GM23338 (cell line): Measurements from ENCODE around the gene SRRD. TPM values are rescaled to one million over a fixed set of nuclear protein-coding genes. Genes with fewer than 3 reads are reported as not detected.
A peak's percentile ranks its signal among the peaks of the same experiment; 100 is the strongest.

ENCODE experiments used
- ATAC-seq: fragments of 200-7000 bp; cut with Tn5 transposase; 3 replicates; pipeline ENCODE4 v1.9.1; 2020
- DNase-seq: peaks from one replicate; pipeline ENCODE4 v3.0.0-alpha.2; 2015; ENCODE audit warnings: low spot score
- H2AFZ ChIP-seq: fragments of 200-600 bp; sonication (generic); 2 replicates; pipeline ENCODE4 v1.8.0; 2016; ENCODE audit warnings: antibody characterized with exemption, mild to moderate bottlenecking, moderate library complexity
- H3F3A ChIP-seq: fragments of 200-600 bp; sonication (generic); replicated peaks from 2 replicates; pipeline ENCODE4 v1.8.0; 2017; ENCODE audit warnings: antibody characterized with exemption, mixed run types, low read depth
- H3K27ac ChIP-seq: fragments of 200-600 bp; sonication (generic); 2 replicates; pipeline ENCODE4 v1.6.1; 2016; ENCODE audit warnings: low read depth
- H3K27me3 ChIP-seq: fragments of 200-600 bp; sonication (generic); 2 replicates; pipeline ENCODE4 v1.8.0; 2016; ENCODE audit warnings: mild to moderate bottlenecking, mixed run types, moderate library complexity; ENCODE audit not compliant: insufficient read depth
- H3K36me3 ChIP-seq: fragments of 200-600 bp; sonication (generic); 2 replicates; pipeline ENCODE4 v1.8.0; 2016; ENCODE audit warnings: mild to moderate bottlenecking; ENCODE audit not compliant: insufficient read depth
- H3K4me1 ChIP-seq: fragments of 200-600 bp; sonication (generic); 2 replicates; pipeline ENCODE4 v1.8.0; 2016; ENCODE audit warnings: mild to moderate bottlenecking, moderate library complexity; ENCODE audit not compliant: insufficient read depth
- H3K4me2 ChIP-seq: fragments of 200-600 bp; sonication (generic); 2 replicates; pipeline ENCODE4 v1.7.1; 2017; ENCODE audit warnings: mixed run types
- H3K4me3 ChIP-seq: fragments of 200-600 bp; sonication (generic); 2 replicates; pipeline ENCODE4 v1.6.1; 2016; ENCODE audit warnings: mixed run types
- H3K79me2 ChIP-seq: fragments of 200-600 bp; sonication (generic); replicated peaks from 2 replicates; pipeline ENCODE4 v1.8.0; 2017; ENCODE audit warnings: mild to moderate bottlenecking; ENCODE audit not compliant: insufficient read depth
- H3K9me2 ChIP-seq: fragments of 200-600 bp; sonication (generic); 2 replicates; pipeline ENCODE4 v1.8.0; 2017; ENCODE audit not compliant: insufficient read depth
- H4K20me1 ChIP-seq: fragments of 200-600 bp; sonication (generic); replicated peaks from 2 replicates; pipeline ENCODE4 v1.8.0; 2017; ENCODE audit warnings: mild to moderate bottlenecking; ENCODE audit not compliant: insufficient read depth
- H3K27ac Mint-ChIP-seq: 2 replicates; pipeline ENCODE4 v1.8.0; 2020; ENCODE audit warnings: inconsistent platforms, mild to moderate bottlenecking, moderate library complexity, mixed read lengths
- H3K27me3 Mint-ChIP-seq: 3 replicates; pipeline ENCODE4 v1.8.0; 2022; ENCODE audit warnings: low read depth, mild to moderate bottlenecking, moderate library complexity, mixed read lengths, inconsistent platforms; ENCODE audit not compliant: insufficient read depth, poor library complexity
- H3K36me3 Mint-ChIP-seq: 3 replicates; pipeline ENCODE4 v1.8.0; 2021; ENCODE audit warnings: low read depth, mild to moderate bottlenecking, inconsistent platforms, moderate library complexity, mixed read lengths
- H3K4me1 Mint-ChIP-seq: 3 replicates; pipeline ENCODE4 v1.8.0; 2020; ENCODE audit warnings: mild to moderate bottlenecking, inconsistent platforms, mixed read lengths
- H3K4me3 Mint-ChIP-seq: 3 replicates; pipeline ENCODE4 v1.8.0; 2021; ENCODE audit warnings: moderate library complexity, mild to moderate bottlenecking, inconsistent platforms, mixed read lengths
- H3K9me3 Mint-ChIP-seq: 3 replicates; pipeline ENCODE4 v1.8.0; 2020; ENCODE audit warnings: moderate library complexity, mild to moderate bottlenecking, inconsistent platforms, mixed read lengths
- CREB1 ChIP-seq: fragments of 250-450 bp; sonication (Bioruptor Pico); IDR thresholded peaks from 2 replicates; pipeline ENCODE4 v1.5.0; 2020; ENCODE audit warnings: low read depth, mild to moderate bottlenecking, moderate library complexity
- ETS1 ChIP-seq: IDR thresholded peaks from 2 replicates; pipeline ENCODE4 v1.6.1; 2016; ENCODE audit warnings: antibody characterized with exemption
- EZH2 ChIP-seq: fragments of 200-600 bp; sonication (generic); IDR thresholded peaks from one replicate; pipeline ENCODE4 v1.8.0; 2017; ENCODE audit warnings: antibody characterized with exemption, mild to moderate bottlenecking, low read depth; ENCODE audit not compliant: unreplicated experiment
- EZH2phosphoT487 ChIP-seq: fragments of 200-600 bp; sonication (generic); IDR thresholded peaks from one replicate; pipeline ENCODE4 v1.8.1; 2018; ENCODE audit warnings: antibody characterized with exemption; ENCODE audit not compliant: unreplicated experiment
- POLR2AphosphoS5 ChIP-seq: IDR thresholded peaks from 2 replicates; pipeline ENCODE4 v1.6.1; 2016; ENCODE audit warnings: antibody characterized with exemption, low read depth
- STAT1 ChIP-seq: IDR thresholded peaks from one replicate; pipeline ENCODE4 v1.6.1; 2016; ENCODE audit warnings: antibody characterized with exemption; ENCODE audit not compliant: unreplicated experiment
- ZNF331 ChIP-seq: fragments of 250-450 bp; sonication (Bioruptor Pico); IDR thresholded peaks from 2 replicates; pipeline ENCODE4 v1.5.0; 2020; ENCODE audit warnings: low read depth, mild to moderate bottlenecking, moderate library complexity
- polyA plus RNA-seq: library from polyadenylated mRNA; unstranded; fragments of >200 nt; fragmentation: Nextera tagmentation; extraction: Ambion mirVana; gene quantifications from 2 replicates; pipeline ENCODE4 v1.2.1, GENCODE V29; 2016
- total RNA-seq: library from RNA; depleted of rRNA; stranded (reverse); fragments of >200 nt; shearing (Covaris generic); gene quantifications from 2 replicates; pipeline ENCODE4 v1.2.3, GENCODE V29; 2014
- TF ChIP-seq, protein P1 (sequence below), 2 experiments: fragments of 200-600 bp in 1 of 2; sonication (generic) in 1 of 2; conservative IDR thresholded peaks; 2 replicates each; pipeline versions ENCODE4 v1.5.1 to v1.6.1; 2016 to 2017; ENCODE audit warnings: antibody characterized with exemption in 2 of 2, low read depth in 2 of 2, mild to moderate bottlenecking in 2 of 2, moderate library complexity in 1 of 2
- TF ChIP-seq, protein P2 (sequence below): IDR thresholded peaks from one replicate; pipeline ENCODE4 v1.6.1; 2018; ENCODE audit warnings: antibody characterized with exemption; ENCODE audit not compliant: unreplicated experiment

Gene SRRD
- total and polyA plus RNA-seq, 2 experiments from 2014 or later, result 17.8 to 23.2 TPM

- DNase-seq (no peak), ATAC-seq (no peak)
- H3K4me1 ChIP-seq, result no peaks in the 10 kb centered on the region
- no peaks in the 10 kb centered on the region for H3K9me2 ChIP-seq
- Mint-ChIP-seq H3K27ac (no peak overlapping the region), H3K36me3 (peaks cover 43% of the 10 kb centered on the region), H3K9me3 (no peaks in the 10 kb centered on the region), H3K27me3 (peaks cover 6% of the 10 kb centered on the region), H3K4me1 (no peaks in the 10 kb centered on the region), H3K4me3 (no peak overlapping the region)
- H3K4me3 ChIP-seq, result no peak overlapping the region
- H3K4me2 ChIP-seq, result no peak overlapping the region
- no peaks in the 10 kb centered on the region; the same call in 1 of the 2 replicates for H3K36me3 ChIP-seq
- H3F3A ChIP-seq, result no peaks in the 10 kb centered on the region
- no peak overlapping the region for H3K27ac ChIP-seq
- H4K20me1 ChIP-seq, result no peaks in the 10 kb centered on the region; the same call in none of the 2 replicates
- no peak overlapping the region for H2AFZ ChIP-seq
- H3K27me3 ChIP-seq, result no peaks in the 10 kb centered on the region
- TF ChIP-seq STAT1 (no peak), EZH2phosphoT487 (no peak), ZNF331 (CRISPR knock-in tag) (no peak)
- TF ChIP-seq, protein P1, sequence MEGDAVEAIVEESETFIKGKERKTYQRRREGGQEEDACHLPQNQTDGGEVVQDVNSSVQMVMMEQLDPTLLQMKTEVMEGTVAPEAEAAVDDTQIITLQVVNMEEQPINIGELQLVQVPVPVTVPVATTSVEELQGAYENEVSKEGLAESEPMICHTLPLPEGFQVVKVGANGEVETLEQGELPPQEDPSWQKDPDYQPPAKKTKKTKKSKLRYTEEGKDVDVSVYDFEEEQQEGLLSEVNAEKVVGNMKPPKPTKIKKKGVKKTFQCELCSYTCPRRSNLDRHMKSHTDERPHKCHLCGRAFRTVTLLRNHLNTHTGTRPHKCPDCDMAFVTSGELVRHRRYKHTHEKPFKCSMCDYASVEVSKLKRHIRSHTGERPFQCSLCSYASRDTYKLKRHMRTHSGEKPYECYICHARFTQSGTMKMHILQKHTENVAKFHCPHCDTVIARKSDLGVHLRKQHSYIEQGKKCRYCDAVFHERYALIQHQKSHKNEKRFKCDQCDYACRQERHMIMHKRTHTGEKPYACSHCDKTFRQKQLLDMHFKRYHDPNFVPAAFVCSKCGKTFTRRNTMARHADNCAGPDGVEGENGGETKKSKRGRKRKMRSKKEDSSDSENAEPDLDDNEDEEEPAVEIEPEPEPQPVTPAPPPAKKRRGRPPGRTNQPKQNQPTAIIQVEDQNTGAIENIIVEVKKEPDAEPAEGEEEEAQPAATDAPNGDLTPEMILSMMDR (conservative IDR thresholded peaks at IDR 0.05; ENCODE audit: low read depth in 2 of 2), result no peak
- H3K79me2 ChIP-seq, result no peaks in the 10 kb centered on the region
Observed at GRCh38 chr22:26453812-26454500, 29.7 kb upstream of the SRRD start.

DNA sequence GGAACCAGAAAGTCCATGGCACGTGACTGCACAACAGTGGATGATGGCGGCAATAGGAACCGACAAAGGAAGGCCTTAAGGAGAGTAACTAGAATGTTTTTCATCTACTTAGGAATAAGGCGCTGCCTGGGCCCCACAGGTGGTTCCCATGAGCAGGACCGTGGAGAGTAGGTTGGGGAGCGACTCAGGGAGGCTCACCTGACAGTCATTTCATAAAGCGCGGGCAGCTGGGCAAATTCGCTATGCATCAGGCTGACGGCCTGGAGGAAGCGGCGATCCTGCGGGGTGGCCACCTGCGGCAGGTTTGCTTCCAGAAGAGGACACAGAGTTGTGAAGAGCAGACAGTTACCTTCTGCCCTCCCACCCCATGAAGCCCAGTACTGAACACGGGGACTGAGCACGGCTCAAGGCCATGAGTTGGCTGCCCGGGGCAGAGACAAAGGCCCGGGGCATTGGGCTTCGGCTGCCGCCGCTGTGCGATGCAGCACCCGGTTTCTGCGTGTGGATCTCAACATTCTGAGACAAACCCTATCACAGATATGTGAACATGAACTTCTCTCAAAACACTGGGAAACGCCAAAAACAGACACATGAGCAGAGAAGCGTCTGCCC is 25.9 kb upstream of the SRRD start:
- Mint-ChIP-seq H3K4me1 (peaks cover 6% of the 10 kb centered on the region; the same call in 2 of the 3 replicates), H3K9me3 (no peaks in the 10 kb centered on the region), H3K27ac (peak overlapping the region; percentile 40; the same call in 1 of the 2 replicates), H3K36me3 (peaks cover 38% of the 10 kb centered on the region), H3K27me3 (peaks cover 1% of the 10 kb centered on the region), H3K4me3 (no peak overlapping the region)
- Histone ChIP-seq H3K27ac (no peak overlapping the region), H4K20me1 (no peaks in the 10 kb centered on the region; the same call in none of the 2 replicates), H3K4me3 (no peak overlapping the region), H3K27me3 (no peaks in the 10 kb centered on the region), H3F3A (peaks cover 11% of the 10 kb centered on the region; the same call in 1 of the 2 replicates), H3K4me2 (no peak overlapping the region), H3K36me3 (peaks cover 4% of the 10 kb centered on the region; the same call in 1 of the 2 replicates), H2AFZ (no peak overlapping the region), H3K9me2 (no peaks in the 10 kb centered on the region), H3K4me1 (no peaks in the 10 kb centered on the region), H3K79me2 (peaks cover 15% of the 10 kb centered on the region; the same call in 1 of the 2 replicates)
- ATAC-seq, result no peak
- DNase-seq, result no peak
- TF ChIP-seq EZH2 (no peak), CREB1 (CRISPR knock-in tag) (no peak), POLR2AphosphoS5 (no peak), ETS1 (no peak), ZNF331 (CRISPR knock-in tag) (no peak)
- TF ChIP-seq, protein P2, sequence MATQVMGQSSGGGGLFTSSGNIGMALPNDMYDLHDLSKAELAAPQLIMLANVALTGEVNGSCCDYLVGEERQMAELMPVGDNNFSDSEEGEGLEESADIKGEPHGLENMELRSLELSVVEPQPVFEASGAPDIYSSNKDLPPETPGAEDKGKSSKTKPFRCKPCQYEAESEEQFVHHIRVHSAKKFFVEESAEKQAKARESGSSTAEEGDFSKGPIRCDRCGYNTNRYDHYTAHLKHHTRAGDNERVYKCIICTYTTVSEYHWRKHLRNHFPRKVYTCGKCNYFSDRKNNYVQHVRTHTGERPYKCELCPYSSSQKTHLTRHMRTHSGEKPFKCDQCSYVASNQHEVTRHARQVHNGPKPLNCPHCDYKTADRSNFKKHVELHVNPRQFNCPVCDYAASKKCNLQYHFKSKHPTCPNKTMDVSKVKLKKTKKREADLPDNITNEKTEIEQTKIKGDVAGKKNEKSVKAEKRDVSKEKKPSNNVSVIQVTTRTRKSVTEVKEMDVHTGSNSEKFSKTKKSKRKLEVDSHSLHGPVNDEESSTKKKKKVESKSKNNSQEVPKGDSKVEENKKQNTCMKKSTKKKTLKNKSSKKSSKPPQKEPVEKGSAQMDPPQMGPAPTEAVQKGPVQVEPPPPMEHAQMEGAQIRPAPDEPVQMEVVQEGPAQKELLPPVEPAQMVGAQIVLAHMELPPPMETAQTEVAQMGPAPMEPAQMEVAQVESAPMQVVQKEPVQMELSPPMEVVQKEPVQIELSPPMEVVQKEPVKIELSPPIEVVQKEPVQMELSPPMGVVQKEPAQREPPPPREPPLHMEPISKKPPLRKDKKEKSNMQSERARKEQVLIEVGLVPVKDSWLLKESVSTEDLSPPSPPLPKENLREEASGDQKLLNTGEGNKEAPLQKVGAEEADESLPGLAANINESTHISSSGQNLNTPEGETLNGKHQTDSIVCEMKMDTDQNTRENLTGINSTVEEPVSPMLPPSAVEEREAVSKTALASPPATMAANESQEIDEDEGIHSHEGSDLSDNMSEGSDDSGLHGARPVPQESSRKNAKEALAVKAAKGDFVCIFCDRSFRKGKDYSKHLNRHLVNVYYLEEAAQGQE, result no peak
